Measurements from ENCODE around the gene PHRF1. TPM values are rescaled to one million over a fixed set of nuclear protein-coding genes. Genes with fewer than 3 reads are reported as not detected.
A peak's percentile ranks its signal among the peaks of the same experiment; 100 is the strongest.

The PHRF1 gene
- total and polyA plus RNA-seq, 2 of the 4 experiments (the other 2 are of a cell fraction): 10.9 to 17.5 TPM

DNA sequence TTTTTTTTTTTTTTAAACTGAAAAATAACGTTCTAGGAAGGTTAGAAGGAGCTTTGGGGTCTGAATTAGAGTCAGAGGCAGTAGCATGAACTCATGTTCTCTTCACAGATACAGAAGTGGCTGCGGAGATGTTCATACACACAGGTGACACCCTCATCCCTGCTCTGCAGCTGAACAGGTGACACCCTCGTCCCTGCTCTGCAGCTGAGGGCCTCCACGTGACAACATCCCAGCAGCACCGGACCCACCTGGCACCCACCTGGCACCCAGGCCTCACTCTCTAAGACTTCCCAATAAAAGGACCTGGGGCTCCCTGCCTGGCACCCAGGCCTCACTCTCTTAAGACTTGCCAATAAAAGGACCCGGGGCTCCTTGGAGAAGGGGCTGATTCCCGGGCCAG lies 80.6 kb downstream of the PHRF1 start:
- WGBS, 2 experiments (ENCODE audit: extremely low coverage in 2 of 2, insufficient read length in 1 of 2): 73% methylated on average over 2 of the region's 7 CpGs; no CpG with 5 or more reads in 1 of the 2 experiments
- POLR2A ChIA-PET (ENCODE audit: unreplicated experiment): no interaction called here

More for the DNA sequence above, 80.6 kb downstream of the PHRF1 start:
- TF ChIP-seq BHLHE40 (IDR thresholded peaks at IDR 0.05; ENCODE audit: low read depth, low read length): no peak
- no peak for TF ChIP-seq POLR2A (IDR thresholded peaks at IDR 0.05; ENCODE audit: low read depth, low read length)
- TF ChIP-seq, protein P1, sequence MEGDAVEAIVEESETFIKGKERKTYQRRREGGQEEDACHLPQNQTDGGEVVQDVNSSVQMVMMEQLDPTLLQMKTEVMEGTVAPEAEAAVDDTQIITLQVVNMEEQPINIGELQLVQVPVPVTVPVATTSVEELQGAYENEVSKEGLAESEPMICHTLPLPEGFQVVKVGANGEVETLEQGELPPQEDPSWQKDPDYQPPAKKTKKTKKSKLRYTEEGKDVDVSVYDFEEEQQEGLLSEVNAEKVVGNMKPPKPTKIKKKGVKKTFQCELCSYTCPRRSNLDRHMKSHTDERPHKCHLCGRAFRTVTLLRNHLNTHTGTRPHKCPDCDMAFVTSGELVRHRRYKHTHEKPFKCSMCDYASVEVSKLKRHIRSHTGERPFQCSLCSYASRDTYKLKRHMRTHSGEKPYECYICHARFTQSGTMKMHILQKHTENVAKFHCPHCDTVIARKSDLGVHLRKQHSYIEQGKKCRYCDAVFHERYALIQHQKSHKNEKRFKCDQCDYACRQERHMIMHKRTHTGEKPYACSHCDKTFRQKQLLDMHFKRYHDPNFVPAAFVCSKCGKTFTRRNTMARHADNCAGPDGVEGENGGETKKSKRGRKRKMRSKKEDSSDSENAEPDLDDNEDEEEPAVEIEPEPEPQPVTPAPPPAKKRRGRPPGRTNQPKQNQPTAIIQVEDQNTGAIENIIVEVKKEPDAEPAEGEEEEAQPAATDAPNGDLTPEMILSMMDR (conservative IDR thresholded peaks at IDR 0.05; ENCODE audit: low read depth, low read length): no peak
- no peak for TF ChIP-seq CHD1 (IDR thresholded peaks at IDR 0.05; ENCODE audit: low read depth, low read length)
- TF ChIP-seq, protein P2, sequence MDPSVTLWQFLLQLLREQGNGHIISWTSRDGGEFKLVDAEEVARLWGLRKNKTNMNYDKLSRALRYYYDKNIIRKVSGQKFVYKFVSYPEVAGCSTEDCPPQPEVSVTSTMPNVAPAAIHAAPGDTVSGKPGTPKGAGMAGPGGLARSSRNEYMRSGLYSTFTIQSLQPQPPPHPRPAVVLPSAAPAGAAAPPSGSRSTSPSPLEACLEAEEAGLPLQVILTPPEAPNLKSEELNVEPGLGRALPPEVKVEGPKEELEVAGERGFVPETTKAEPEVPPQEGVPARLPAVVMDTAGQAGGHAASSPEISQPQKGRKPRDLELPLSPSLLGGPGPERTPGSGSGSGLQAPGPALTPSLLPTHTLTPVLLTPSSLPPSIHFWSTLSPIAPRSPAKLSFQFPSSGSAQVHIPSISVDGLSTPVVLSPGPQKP (IDR thresholded peaks at IDR 0.05; ENCODE audit: borderline replicate concordance, low read depth, low read length): no peak
- no peak for TF ChIP-seq MXI1 (IDR thresholded peaks at IDR 0.05; ENCODE audit: borderline replicate concordance, low read depth, low read length)
- TF ChIP-seq, protein P3, sequence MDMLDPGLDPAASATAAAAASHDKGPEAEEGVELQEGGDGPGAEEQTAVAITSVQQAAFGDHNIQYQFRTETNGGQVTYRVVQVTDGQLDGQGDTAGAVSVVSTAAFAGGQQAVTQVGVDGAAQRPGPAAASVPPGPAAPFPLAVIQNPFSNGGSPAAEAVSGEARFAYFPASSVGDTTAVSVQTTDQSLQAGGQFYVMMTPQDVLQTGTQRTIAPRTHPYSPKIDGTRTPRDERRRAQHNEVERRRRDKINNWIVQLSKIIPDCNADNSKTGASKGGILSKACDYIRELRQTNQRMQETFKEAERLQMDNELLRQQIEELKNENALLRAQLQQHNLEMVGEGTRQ (IDR thresholded peaks at IDR 0.05; ENCODE audit: low read depth, low read length): no peak
- TF ChIP-seq SMC3 (IDR thresholded peaks at IDR 0.05; ENCODE audit: low read depth, low read length): no peak
- TF ChIP-seq CEBPB (IDR thresholded peaks at IDR 0.05; ENCODE audit: low read depth, low read length): no peak
- TF ChIP-seq NFE2L2 (IDR thresholded peaks at IDR 0.05; ENCODE audit: low read depth, low read length): no peak
- TF ChIP-seq MAZ (IDR thresholded peaks at IDR 0.05; ENCODE audit: borderline replicate concordance, low read depth, low read length): no peak
- no peak for TF ChIP-seq RFX5 (IDR thresholded peaks at IDR 0.05; ENCODE audit: low read depth, low read length)
- Histone ChIP-seq H3K79me1 (ENCODE audit: low read depth in 1 of 2, low read length in 2 of 2) (peaks cover 0 to 2% of the 10 kb centered on the region in 2 experiments; a peak in 1 of 4 replicates), H3K36me3 (ENCODE audit: control insufficient read depth, insufficient read depth, low read length) (peaks cover 22% of the 10 kb centered on the region), H3K14ac (replicated peaks; ENCODE audit: low read depth, low read length) (no peak overlapping the region), H3K4me3 (ENCODE audit: insufficient read depth, low read depth, low read length) (no peak overlapping the region), H4K91ac (ENCODE audit: insufficient read depth, low read depth, low read length) (no peak overlapping the region), H3K18ac (ENCODE audit: low read depth, low read length) (no peak overlapping the region), H3K56ac (ENCODE audit: extremely low read depth, insufficient read depth, low read length) (no peak overlapping the region), H2AK9ac (replicated peaks; ENCODE audit: low read depth, low read length, poor library complexity) (peak overlapping the region; percentile 25), H3K27me3 (ENCODE audit: control insufficient read depth, insufficient read depth, low read length) (no peaks in the 10 kb centered on the region), H2AFZ (replicated peaks; ENCODE audit: low read length, poor library complexity) (no peak overlapping the region), H4K5ac (ENCODE audit: low read depth, low read length) (no peak overlapping the region), H3K27ac (ENCODE audit: insufficient read depth, low read length) (no peak overlapping the region), H3K9ac (ENCODE audit: low read depth, low read length) (no peak overlapping the region), H3K4me2 (ENCODE audit: low read depth, low read length) (no peak overlapping the region), H3K4me1 (ENCODE audit: control insufficient read depth, insufficient read depth, low read length) (no peaks in the 10 kb centered on the region), H2AK5ac (ENCODE audit: low read depth, low read length) (no peak overlapping the region), H2BK120ac (ENCODE audit: low read depth, low read length) (no peak overlapping the region), H3K9me1 (ENCODE audit: insufficient read depth, low read length) (no peaks in the 10 kb centered on the region), H3K4ac (ENCODE audit: low read depth, low read length) (no peak overlapping the region), H4K8ac (ENCODE audit: low read depth in 2 of 2, low read length in 2 of 2) (no peak overlapping the region), H2BK20ac (ENCODE audit: low read depth, low read length) (no peak overlapping the region), H2BK5ac (ENCODE audit: low read depth, low read length, poor library complexity, severe bottlenecking) (no peak overlapping the region), H4K20me1 (ENCODE audit: insufficient read depth, low read length) (peaks cover 3% of the 10 kb centered on the region; the same call in 1 of the 2 replicates), H3K23ac (ENCODE audit: low read depth, low read length) (no peak overlapping the region), H3K9me3 (ENCODE audit: control insufficient read depth, insufficient read depth, low read length) (no peaks in the 10 kb centered on the region), H2BK15ac (ENCODE audit: low read depth, low read length) (no peak overlapping the region)
- CTCF ChIA-PET: no interaction called here
- in situ Hi-C loops (cut with MboI; ENCODE audit: low sequenced_read_pairs) (no loop called here), intact Hi-C loops (cut with micrococcal nuclease) (no loop called here), dilution Hi-C loops (cut with HindIII; ENCODE audit: low sequenced_read_pairs, unreplicated experiment) (no loop called here)
- ATAC-seq (ENCODE audit: low read depth) (no peak), DNase-seq (no peak)
- BruUV-seq (replicated peaks): no TSS peak

Measured in IMR-90 (cell line).